HG03135 (cell line): Measurements from ENCODE around the gene PEX13.
A peak's percentile ranks its signal among the peaks of the same experiment; 100 is the strongest.
"Not testable (repeated sequence)": the region's sequence is repeated elsewhere in the genome, so short reads cannot be mapped to it uniquely, and the experiment has no call there.

ENCODE experiments used
- ATAC-seq: cut with Tn5 transposase; IDR thresholded peaks from one replicate; pipeline ENCODE4 v1.9.1; 2021; ENCODE audit warnings: mild to moderate bottlenecking, moderate library complexity; ENCODE audit not compliant: unreplicated experiment

The PEX13 gene

DNA sequence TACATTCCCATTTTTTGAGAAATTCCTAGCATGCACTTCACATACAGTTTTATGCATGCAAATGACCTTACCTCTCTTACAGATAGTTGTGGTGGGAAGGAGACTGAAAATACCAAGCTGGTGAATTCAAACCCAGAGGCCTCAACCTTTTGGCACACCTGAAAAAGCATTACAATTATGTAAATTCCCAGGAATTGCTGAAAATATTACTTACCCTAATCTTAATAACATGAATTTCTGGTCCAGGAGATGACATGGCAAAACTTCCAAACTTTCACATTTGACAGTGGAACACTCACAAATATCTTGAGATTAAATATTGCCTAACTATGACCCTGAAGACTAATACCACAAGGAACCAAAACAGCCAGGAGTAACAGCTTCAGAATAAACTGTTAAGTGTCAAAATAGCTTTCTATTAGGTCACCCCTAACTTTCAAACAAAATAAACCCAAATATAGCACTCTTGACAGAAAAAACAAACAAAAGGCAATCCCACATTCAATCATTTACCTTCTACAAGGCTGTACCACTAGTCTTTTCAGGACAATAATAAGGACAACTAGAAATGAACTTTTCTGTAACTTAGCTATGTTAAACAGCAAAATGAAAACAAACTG, 10.9 kb upstream of the PEX13 start:
- ATAC-seq: no peak

DNA sequence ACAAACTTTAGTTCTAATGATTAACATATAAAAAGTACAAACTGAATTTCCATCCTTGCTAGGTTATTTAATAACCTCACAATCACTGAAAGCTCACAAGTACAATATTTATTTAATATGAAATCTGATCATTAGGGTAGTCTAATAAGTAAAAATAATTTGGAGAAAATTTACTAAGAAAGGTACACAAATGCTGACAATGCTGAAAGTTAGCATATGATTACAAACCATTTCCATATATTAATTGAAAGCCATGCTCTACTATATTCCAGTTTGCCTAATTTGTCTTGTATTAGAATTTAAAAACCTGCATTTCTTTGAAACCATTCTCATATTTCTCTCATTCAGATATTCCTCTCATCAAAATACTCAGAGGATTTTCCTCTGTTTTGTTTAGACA, 8.2 kb upstream of the PEX13 start:
- ATAC-seq: no peak

DNA sequence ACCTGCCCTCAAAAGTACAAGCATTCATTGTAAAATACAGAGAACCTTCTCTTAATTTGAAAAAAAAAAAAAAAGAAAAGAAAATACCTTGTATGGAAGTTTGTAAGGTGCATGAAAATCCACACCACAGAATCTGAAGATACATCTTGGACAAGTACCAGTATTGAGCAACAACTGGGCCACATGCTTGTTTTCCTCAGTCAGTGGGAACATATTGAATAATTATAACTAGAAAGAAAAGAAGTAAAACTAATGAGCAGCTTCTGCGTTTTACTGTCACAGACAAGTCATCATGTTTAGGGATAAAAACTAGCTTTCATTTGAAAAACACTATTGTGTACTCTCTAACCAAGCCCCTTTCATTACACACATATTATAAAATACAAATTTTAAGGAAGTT, 5.8 kb upstream of the PEX13 start:
- ATAC-seq: no peak

DNA sequence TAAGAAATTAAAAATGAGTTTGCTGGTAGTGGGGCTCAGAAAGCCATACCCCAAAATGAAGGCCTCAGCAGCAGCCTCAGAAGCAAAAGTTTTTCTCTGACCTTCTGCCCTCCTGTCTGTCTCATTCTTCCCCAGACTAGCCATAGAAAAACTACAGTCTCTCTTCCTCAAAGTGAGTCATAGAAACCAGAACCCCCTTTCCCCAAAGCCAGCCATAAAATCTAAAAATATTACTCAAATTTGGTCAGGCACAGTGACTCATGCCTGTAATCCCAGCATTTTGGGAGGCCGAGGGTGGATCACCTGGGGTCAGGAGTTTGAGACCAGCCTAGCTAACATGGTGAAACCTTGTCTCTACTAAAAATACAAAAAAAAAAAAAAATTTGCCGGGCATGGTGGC, 5.2 kb upstream of the PEX13 start:
- ATAC-seq: not testable (repeated sequence)

DNA sequence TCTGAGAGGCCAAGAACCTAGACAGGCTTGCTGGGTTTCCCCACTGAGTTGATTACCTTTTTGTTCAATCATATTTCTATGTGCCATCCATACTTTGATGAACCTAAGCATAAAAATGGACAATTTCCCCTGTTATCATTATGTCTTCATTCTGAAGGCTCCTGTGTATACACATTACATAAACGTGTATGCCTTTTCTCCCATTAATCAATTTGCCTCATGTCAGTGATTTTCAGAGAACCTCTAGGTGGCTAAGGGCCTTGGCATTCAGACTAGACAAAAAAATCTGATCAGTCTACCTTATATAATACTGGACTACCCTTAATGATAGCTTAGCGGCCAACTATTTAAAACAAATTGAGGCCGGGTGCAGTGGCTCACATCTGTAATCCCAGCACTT, 4.1 kb upstream of the PEX13 start:
- no peak for ATAC-seq

DNA sequence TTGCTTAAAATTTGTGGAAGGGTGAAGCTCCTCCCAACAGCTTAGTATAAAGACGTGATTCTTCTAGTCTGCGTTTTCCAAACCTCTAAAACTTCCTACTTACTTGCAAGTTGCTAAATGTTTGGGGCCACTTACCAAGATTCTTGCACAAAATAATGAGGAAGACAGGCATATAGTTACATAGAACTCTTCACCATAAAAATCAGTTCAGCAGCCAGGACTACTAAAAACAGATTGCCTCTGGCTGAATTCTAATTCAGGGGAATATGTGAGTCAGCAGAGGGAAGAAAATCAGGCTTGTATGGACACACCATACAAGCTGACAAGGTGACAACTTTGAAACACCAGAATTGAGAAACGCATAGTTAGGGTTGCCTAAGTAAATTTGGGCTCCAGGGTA, 2.8 kb upstream of the PEX13 start:
- ATAC-seq: no peak

DNA sequence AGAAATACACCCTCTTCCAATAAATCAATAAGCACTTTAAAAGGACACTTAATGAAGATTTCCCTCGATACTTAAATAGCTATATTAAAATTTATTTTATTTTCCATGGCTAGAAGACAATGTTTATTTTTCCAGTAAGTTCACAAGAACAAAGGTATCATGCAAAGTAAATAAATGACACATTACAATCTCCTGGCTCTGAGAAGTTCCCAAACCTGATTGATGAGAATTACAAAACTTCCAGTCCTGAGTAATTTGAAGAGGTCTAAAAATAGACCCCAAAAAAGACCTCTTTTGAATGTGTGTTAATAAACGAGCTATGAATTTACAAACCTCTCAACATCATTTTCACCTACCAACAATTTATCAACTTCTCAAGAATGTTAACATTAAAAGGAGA, 1.5 kb upstream of the PEX13 start:
- ATAC-seq: no peak

DNA sequence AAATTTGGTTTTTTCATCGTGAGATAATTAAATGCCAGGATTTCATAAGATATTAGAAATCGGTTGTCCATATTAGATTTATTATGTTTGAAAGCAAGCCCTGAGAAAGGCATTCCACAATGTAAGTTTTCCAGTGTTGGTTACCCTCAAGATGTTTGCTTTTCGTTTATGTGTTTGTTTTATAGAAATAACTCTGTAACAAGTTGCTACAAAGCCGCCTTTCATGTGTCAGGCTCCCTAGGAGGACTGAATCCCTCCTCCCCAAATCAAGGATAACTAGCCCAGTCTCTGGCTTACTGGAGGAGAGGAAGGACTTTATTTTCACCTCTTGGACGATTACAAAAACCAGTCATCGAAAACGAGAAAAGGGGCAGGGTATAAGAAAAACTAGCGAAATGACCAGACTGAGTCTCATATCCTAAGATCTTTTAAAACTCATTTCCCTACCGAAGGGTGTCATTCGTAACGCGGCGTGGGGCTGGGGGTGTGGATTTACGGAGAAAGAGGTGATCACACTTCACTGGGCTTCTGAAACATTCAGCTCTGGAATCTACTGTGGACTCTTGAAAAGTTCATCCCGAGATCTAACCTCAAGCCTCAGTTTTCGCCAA, 1.0 kb upstream of the PEX13 start:
- peak; percentile 23 for ATAC-seq

DNA sequence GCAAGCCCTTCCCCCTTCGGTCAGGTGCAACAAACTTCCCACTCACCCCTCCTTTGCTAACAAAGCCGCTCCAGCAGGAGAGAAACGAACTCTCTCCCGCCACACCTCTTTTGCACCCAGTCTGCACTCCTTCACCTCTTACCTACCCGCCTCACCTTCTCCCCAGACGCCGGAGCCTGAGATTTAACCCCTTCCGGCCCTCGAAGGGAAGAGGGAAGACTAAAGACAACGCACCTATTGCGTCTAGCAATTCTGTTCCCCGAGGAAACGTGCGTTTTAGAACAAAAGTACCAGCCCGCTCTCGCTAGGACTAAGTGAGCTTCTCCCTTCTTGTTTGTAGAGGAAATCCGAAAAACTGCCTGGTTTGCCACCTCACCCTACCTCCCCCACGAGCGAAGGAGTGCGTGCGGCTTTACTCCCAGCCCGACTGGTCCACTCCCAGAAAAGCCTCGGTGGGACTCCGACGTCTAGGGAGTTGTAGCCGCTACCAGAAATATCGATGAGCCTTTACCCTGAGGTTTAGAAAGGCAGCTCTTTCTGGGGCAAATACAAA, 441 bp upstream of the PEX13 start:
- peak; percentile 58 for ATAC-seq

DNA sequence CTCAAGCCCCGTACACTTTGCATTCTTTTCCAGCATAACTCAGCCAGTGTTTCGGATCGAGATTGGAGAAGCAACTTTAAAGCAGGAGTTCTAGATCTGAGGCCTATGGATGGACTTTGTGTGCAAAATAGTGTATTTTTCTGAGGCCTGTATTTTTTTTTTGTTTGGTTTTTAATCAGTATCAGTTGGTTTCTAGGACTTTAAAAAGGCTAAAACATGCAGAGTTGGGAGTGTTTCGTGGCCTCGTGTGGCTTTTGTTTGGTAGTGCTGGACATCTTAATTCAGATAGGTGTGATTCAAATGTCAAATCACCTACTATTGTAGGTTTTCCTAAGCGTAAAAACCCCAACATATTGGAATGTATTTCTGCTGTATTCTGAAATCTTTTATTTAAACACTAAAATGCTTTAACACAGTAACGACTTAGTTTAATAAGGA, 817 bp downstream of the PEX13 start:
- no peak for ATAC-seq

DNA sequence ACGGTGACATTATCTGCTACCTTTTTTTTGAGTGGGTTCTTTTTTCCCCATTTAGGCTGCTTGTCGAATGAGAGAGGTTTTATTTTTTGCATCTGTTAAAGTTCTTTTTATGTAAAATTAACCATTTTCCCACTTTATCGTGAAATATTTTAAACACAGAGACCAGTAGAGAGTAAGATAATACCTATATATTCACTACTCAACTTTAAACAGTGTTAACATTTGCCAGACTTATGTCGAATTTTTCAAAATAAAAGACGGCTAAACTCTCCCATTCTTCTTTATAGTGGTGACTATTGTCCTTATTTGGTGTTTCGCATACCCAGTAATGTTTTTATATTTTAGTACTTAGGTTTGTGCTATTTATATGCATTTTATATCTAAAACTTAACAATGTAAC, 1.3 kb downstream of the PEX13 start:
- no peak for ATAC-seq

DNA sequence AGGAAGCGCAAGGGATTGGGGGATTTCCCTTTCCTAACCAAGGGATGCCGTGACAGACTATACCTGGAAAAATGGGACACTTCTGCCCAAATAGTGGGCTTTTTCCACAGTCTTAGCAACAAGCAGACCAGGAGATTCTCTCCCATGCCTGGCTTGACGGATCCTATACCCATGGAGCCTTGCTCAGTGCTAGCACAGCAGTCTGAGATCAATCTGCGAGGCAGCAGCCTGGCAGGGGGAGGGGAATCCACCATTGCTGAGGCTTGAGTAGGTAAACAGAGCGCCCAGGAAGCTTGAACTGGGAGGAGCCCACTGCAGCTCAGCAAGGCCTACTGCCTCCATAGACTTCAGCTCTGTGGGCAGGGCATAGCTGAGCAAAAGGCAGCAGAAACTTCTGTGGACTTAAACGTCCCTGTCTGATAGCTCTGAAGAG, 3.7 kb downstream of the PEX13 start:
- ATAC-seq: no peak

DNA sequence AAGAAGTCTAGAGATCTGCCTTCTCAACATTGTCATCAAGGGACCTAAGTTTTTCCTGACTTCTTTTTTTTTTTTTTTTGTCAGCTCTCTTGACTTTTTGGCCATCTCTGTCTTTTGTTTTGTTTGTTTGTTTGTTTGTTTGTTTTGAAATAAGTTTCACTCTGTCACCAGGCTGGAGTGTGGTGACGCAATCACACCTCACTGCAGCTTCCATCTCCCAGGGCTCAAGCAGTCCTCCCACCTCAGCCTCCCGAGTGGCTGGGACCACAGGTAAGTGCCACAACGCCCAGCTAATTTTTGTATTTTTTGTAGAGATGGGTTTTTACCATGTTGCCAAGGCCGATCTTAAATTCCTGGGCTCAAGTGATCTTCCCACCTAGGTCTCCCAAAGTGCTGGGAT, 6.2 kb downstream of the PEX13 start:
- no peak for ATAC-seq

DNA sequence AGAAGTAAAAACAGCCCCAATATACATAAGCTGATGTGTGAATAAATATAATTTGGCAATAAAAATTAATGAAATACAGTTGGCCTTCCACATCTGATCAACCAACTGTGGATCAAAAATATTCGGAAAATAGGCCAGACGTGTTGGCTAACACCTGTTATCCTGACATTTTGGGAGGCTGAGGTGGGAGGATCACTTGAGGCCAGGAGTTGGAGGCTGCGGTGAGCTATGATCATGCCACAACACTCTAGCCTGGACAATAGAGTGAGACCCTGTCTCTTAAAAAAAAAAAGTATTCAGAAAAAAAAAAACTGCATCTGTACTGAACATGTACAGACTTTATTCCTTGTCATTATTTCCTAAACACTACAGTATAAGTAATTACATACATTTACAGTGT, 12.0 kb downstream of the PEX13 start:
- no peak for ATAC-seq

DNA sequence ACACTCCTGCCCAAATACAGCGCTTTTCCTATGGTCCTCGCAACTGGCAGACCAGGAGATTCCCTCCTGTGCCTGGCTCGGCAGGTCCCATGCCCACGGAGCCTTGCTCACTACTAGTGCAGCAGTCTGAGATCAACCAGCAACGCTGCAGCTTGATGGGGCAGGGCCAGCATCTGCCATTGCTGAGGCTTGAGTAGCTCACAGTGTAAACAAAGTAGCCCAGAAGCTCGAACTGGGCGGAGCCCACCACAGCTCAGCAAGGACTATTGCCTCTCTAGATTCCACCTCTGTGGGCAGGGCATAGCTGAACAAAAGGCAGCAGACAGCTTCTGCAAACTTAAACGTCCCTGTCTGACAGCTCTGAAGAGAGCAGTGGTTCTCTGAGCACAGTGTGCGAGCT, 17.1 kb downstream of the PEX13 start:
- ATAC-seq: not testable (repeated sequence)

DNA sequence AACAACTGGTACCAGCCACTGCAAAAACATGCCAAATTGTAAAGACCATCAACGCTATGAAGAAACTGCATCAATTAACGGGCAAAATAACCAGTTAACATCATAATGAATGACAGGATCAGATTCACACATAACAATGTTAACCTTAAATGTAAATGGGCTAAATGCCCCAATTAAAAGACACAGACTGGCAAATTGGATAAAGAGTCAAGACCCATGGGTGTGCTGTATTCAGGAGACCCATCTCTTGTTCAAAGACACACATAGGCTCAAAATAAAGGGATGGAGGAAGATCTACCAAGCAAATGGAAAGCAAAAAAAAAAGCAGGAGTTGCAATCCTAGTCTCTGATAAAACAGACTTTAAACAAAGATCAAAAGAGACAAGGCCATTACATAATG, 19.1 kb downstream of the PEX13 start:
- not testable (repeated sequence) for ATAC-seq

DNA sequence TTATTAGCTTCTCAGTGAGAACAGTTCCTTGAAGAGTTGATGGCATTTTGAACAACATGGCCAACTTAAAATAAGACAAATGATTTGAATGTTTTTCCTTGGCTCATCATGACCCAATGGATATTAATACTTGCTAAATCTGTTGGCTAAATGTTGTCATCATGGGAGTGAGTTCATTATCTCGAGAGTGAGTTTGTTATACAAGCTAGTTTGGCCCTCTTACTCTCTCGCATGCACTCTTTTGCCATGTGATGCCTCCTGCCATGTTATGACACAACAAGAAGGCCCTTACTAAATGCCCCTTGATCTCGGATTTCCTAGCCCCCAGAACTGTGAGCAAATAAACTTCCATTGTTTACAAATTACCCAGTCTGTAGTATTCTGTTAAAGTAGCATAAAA, 25.3 kb downstream of the PEX13 start:
- ATAC-seq: no peak

DNA sequence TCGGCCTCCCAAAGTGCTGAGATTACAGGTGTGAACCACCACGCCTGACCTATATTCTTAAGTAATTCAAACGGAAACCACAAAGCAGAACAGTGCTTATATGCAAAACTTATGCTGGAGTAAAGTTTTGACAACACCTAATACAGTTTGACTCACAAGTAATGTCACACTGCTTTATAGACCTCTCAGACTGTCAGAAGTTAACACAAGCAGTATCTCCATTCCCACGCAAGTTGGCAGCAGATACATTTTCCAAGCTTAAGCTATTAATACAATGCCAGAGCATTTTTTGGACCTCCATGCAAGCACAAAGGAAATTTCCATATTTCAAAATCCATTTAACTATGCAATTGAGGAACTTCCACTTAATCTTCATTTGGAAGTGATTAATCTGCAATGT, 27.1 kb downstream of the PEX13 start:
- ATAC-seq: no peak

DNA sequence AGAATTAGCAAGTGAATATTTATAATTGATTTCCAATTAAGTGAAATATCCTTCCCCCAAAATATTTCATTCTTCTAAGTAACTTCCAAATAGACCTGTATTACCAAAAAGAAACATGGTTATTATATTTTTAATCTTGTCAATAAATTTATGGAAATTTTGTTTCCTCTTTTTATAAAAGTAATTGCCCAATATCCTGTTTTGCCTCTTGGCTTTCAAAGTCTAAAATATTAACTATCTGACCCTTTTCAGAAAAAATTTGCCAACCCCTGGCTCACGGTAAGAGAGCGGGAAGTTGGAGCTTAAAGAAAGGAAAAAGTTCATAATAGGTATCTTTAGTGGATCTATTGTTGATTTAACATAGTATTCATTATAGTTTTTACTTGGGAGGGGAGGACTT, 27.7 kb downstream of the PEX13 start:
- no peak for ATAC-seq

DNA sequence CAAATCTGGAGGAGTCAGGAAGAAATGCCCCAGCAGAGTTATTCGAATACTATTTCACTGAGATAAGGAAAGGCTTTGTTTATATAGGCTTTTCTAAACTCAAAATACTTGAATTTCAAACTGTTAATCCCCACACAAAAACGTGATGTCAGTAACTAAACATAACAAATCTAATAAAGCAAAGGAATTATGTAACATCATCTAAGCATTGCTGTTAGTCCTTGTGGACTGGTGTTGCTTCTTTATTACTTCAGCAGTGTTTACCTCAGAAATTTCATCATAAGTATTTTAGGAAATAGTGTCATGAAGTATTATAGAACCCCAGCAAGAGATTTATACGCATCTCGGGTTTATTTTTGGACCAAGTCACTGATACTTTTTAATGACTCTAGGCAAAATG, 28.5 kb downstream of the PEX13 start:
- ATAC-seq: no peak

DNA sequence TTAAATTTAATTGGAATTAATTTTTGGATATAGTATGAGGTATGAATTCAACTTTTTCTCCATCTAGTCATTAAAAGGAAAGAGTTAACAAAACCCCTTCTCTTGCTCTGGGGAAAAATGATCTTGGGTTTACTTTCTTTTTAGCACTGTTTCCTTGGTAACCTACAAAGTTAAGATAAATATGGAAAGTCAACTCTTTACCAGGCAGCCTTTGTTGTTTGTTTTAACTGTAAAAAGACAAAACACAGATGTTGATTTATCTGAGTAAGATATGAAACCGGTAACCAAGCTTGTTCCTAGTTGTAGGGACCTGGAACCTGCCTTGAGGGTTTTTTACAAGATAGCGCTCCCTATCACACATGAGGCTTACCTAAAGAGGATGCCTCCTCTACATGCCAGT, 38.0 kb downstream of the PEX13 start:
- no peak for ATAC-seq

DNA sequence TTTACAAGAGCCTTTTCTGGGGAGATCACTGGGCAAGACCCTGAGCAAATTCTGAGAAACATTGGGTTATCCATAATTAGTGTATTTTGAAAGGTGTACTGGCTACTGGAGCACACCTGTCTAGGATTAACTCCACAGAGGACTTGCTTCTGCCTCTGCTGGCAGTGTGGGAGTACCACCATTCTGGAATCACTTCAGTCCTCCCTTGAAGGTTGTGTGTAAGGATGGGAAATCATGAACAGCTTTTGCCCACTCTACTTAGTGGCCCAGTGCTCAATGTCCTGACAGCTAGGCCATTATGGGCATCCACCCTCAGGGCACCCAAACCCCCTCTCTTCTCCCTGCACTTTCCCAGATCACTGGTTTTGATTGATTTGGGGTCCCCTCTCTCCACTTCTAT, 40.0 kb downstream of the PEX13 start:
- no peak for ATAC-seq

DNA sequence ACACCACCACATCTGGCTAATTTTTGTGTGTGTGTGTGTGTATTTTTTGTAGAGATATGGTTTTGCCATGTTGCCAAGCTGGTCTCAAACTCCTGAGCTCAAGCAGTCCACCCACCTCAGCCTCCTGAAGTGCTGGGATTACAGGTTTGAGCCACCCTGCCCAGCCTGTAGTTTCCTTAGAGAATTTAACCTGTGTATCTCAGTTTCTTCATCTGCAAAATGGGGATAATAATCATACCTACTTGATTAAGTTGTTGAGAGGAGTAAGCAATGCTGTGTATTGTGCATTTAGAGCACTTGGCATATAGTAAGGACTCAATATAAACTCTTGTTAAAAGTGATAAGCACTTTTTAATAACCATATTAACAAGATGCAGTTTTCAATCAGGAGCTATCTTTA, 41.9 kb downstream of the PEX13 start:
- no peak for ATAC-seq
